Neural crest cell (in vitro differentiated cells): ENCODE measurements around the gene POLG2. TPM values are rescaled to one million over a fixed set of nuclear protein-coding genes. Genes with fewer than 3 reads are reported as not detected.

Experiments
- DNase-seq: peaks from one replicate; pipeline ENCODE4 v3.0.0; 2021; ENCODE audit warnings: low read depth, mixed read lengths, low spot score
- H3K27ac Mint-ChIP-seq: one replicate; pipeline ENCODE4 v1.8.0; 2021; ENCODE audit warnings: mild to moderate bottlenecking, mixed read lengths; ENCODE audit not compliant: unreplicated experiment
- H3K27me3 Mint-ChIP-seq: 2 replicates; pipeline ENCODE4 v1.8.0; 2021; ENCODE audit warnings: low read depth, mild to moderate bottlenecking, mixed read lengths
- H3K36me3 Mint-ChIP-seq: 2 replicates; pipeline ENCODE4 v1.8.0; 2021; ENCODE audit warnings: low read depth, mild to moderate bottlenecking, mixed read lengths
- H3K4me1 Mint-ChIP-seq: 2 replicates; pipeline ENCODE4 v1.8.0; 2021; ENCODE audit warnings: mixed read lengths
- H3K4me3 Mint-ChIP-seq: one replicate; pipeline ENCODE4 v1.8.0; 2021; ENCODE audit warnings: mild to moderate bottlenecking, mixed read lengths
- H3K9me3 Mint-ChIP-seq: 2 replicates; pipeline ENCODE4 v1.8.0; 2021; ENCODE audit warnings: mixed read lengths
- long read RNA-seq: library from polyadenylated mRNA; unstranded; transcript quantifications from one replicate; pipeline ENCODE4 v2.0.0, GENCODE V29; 2020
- total RNA-seq: library from RNA; stranded (reverse); gene quantifications from 2 replicates; pipeline ENCODE4 v1.2.1, GENCODE V29; 2021
- TF ChIP-seq, protein P1 (sequence below): fragments of 200-600 bp; sonication (generic); conservative IDR thresholded peaks from 2 replicates; pipeline ENCODE4 v1.5.0; 2021; ENCODE audit warnings: antibody characterized with exemption, mild to moderate bottlenecking

POLG2 gene
- 27.6 and 28.6 TPM in 2 replicates for total RNA-seq
- long read RNA-seq, transcript POLG2-201 (8 exons, 1,564 nt), result major isoform, 29 of 36 reads
- long read RNA-seq, partial matches to known transcripts, result 2 of 36 reads
- long read RNA-seq, other reads (novel, unspliced or antisense), result 5 of 36 reads

DNA sequence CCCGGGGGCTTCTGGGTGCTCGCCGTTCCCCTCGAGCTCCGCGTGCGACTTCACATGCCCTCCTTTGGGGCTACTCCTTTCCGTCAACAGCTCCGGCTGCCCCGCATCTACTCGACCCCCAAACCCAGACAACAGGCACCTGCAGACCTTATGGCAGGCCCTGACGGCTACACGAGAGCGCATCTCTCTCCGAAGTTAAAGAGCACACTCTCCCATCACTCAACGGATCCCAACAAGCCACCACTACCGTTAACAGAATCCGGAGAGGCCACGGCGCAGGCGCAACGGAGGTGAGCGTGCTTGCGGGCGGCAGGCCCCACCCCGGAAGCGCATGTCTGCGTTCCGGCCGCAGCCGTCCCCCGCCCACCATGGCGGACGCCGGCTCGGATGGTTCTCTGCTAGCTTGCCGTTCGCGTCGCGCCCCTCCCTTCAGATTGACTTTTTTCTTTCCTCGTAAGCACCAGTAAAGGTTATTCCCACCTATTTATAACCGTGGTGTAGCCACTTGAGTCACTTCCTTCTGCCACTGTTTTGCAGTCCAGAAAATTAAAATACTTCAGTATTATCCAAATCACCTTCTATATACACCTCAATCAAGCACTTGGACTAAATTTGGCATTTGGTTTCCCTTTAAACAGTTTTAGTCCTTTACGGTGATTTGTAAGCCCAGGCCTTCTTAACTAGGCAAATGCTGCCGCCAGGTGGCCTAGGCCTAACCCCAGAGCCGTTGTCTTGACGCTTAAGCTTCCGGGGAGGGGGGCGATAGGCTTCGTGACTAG is at the start of gene POLG2:
POLG2 (minus strand) TSS at position 269 of the 779 bp plus-strand sequence; CDS start at position 183, 86 bp downstream.
- H3K4me1 Mint-ChIP-seq, result peaks cover 58% of the 10 kb centered on the region
- H3K9me3 Mint-ChIP-seq, result no peaks in the 10 kb centered on the region
- H3K27ac Mint-ChIP-seq, result peak within 1 kb of the TSS; percentile 99
- H3K36me3 Mint-ChIP-seq, result peaks cover 24% of the 10 kb centered on the region
- H3K4me3 Mint-ChIP-seq, result peak within 1 kb of the TSS; percentile 99
- peaks cover 19% of the 10 kb centered on the region for H3K27me3 Mint-ChIP-seq
- peak; percentile 89 for DNase-seq
- TF ChIP-seq, protein P1, sequence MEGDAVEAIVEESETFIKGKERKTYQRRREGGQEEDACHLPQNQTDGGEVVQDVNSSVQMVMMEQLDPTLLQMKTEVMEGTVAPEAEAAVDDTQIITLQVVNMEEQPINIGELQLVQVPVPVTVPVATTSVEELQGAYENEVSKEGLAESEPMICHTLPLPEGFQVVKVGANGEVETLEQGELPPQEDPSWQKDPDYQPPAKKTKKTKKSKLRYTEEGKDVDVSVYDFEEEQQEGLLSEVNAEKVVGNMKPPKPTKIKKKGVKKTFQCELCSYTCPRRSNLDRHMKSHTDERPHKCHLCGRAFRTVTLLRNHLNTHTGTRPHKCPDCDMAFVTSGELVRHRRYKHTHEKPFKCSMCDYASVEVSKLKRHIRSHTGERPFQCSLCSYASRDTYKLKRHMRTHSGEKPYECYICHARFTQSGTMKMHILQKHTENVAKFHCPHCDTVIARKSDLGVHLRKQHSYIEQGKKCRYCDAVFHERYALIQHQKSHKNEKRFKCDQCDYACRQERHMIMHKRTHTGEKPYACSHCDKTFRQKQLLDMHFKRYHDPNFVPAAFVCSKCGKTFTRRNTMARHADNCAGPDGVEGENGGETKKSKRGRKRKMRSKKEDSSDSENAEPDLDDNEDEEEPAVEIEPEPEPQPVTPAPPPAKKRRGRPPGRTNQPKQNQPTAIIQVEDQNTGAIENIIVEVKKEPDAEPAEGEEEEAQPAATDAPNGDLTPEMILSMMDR, result peak; percentile 71

GRCh38 chr17:64544742-64545141 is 47.9 kb upstream of the POLG2 start:
- no peak for DNase-seq

DNA sequence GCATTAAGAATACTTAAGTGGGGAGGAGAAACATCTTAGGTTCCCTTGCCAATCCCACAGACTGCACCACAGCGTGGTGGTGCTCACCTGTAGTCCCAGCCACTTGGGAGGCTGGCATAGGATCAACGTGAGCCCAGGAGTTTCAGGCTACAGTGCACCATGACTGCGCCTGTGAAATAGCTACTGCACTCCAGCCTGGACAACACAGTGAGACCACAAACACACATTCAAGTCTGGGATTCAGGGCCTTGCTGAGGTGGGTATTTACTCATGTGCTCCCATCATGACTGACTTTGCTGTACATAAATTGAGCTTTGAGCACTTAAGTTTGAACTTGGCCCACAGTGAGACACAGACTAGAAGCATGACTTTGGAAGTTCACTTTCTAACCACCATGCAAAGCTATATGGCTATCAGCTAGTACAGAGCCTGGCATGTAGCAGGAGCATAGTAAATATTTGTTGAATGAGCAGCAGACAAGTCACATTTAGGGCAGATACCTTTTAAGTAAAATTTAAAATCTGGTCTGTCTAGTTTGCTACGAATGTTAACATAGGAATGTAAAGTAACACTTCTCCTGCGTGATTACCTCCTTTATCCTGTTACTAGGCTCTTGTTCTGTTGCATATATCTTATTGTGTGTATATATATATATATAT is 43.4 kb upstream of the POLG2 start:
- TF ChIP-seq, protein P1, result no peak
- DNase-seq, result no peak
- H3K4me1 Mint-ChIP-seq, result no peaks in the 10 kb centered on the region
- no peak overlapping the region for H3K4me3 Mint-ChIP-seq
- H3K9me3 Mint-ChIP-seq, result no peaks in the 10 kb centered on the region
- no peaks in the 10 kb centered on the region for H3K27me3 Mint-ChIP-seq
- H3K36me3 Mint-ChIP-seq, result peaks cover 13% of the 10 kb centered on the region
- no peak overlapping the region for H3K27ac Mint-ChIP-seq

More at GRCh38 chr17:64544742-64545141, 47.9 kb upstream of the POLG2 start:
- TF ChIP-seq, protein P1, result no peak
- Mint-ChIP-seq H3K27ac (no peak overlapping the region), H3K36me3 (peaks cover 12% of the 10 kb centered on the region), H3K4me1 (peaks cover 4% of the 10 kb centered on the region), H3K4me3 (no peak overlapping the region), H3K9me3 (no peaks in the 10 kb centered on the region), H3K27me3 (no peaks in the 10 kb centered on the region)

GRCh38 chr17:64538508-64539130 is 41.8 kb upstream of the POLG2 start:
- H3K4me3 Mint-ChIP-seq, result no peak overlapping the region
- H3K27ac Mint-ChIP-seq, result no peak overlapping the region
- H3K4me1 Mint-ChIP-seq, result no peaks in the 10 kb centered on the region
- H3K9me3 Mint-ChIP-seq, result no peaks in the 10 kb centered on the region
- TF ChIP-seq, protein P1, result no peak
- no peaks in the 10 kb centered on the region for H3K27me3 Mint-ChIP-seq
- DNase-seq, result no peak
- H3K36me3 Mint-ChIP-seq, result peaks cover 11% of the 10 kb centered on the region

GRCh38 chr17:64537488-64537887 is 40.6 kb upstream of the POLG2 start:
- Mint-ChIP-seq H3K27me3 (no peaks in the 10 kb centered on the region), H3K27ac (no peak overlapping the region), H3K36me3 (peaks cover 19% of the 10 kb centered on the region), H3K4me1 (no peaks in the 10 kb centered on the region), H3K9me3 (no peaks in the 10 kb centered on the region), H3K4me3 (no peak overlapping the region)
- TF ChIP-seq, protein P1, result no peak
- no peak for DNase-seq
